Mesenchymal stem cell (in vitro differentiated cells and primary cell): Measurements from ENCODE around the gene MBLAC2.

Source experiments
- DNase-seq: peaks from one replicate; pipeline ENCODE4 v3.0.0-alpha.2; 2013
- H2AFZ ChIP-seq: one replicate; pipeline ENCODE4 v1.6.1; 2013; ENCODE audit warnings: low read depth, mild to moderate bottlenecking, control low read depth, inconsistent platforms, low read length, moderate library complexity
- H2AK5ac ChIP-seq: 2 replicates; pipeline ENCODE4 v1.6.1; 2013; ENCODE audit warnings: low read length, moderate library complexity, mild to moderate bottlenecking, inconsistent platforms; ENCODE audit not compliant: severe bottlenecking
- H2BK120ac ChIP-seq: one replicate; pipeline ENCODE4 v1.6.1; 2013; ENCODE audit warnings: low read depth, mild to moderate bottlenecking, inconsistent platforms, low read length, moderate library complexity
- H2BK12ac ChIP-seq, 2 experiments: one replicate each; pipeline ENCODE4 v1.6.1; 2013; ENCODE audit warnings: inconsistent platforms in 2 of 2, low read length in 2 of 2, mild to moderate bottlenecking in 2 of 2, moderate library complexity in 2 of 2, control low read depth in 1 of 2
- H2BK15ac ChIP-seq: one replicate; pipeline ENCODE4 v1.6.1; 2013; ENCODE audit warnings: mild to moderate bottlenecking, low read depth, inconsistent platforms; ENCODE audit not compliant: poor library complexity, severe bottlenecking
- H2BK5ac ChIP-seq: 2 replicates; pipeline ENCODE4 v1.6.1; 2013; ENCODE audit warnings: low read depth, mild to moderate bottlenecking, low read length, control low read depth, inconsistent platforms; ENCODE audit not compliant: poor library complexity, severe bottlenecking
- H3K14ac ChIP-seq, 2 experiments: one replicate each; pipeline ENCODE4 v1.6.1; 2013; ENCODE audit warnings: inconsistent platforms in 2 of 2, low read length in 2 of 2, control low read depth in 1 of 2, mild to moderate bottlenecking in 1 of 2, moderate library complexity in 1 of 2
- H3K18ac ChIP-seq, 2 experiments: one replicate each; pipeline ENCODE4 v1.6.1; 2013; ENCODE audit warnings: inconsistent platforms in 2 of 2, low read length in 2 of 2, control low read depth in 1 of 2, low read depth in 1 of 2, mild to moderate bottlenecking in 1 of 2
- H3K23ac ChIP-seq, 2 experiments: one replicate each; pipeline ENCODE4 v1.6.1; 2013; ENCODE audit warnings: inconsistent platforms in 2 of 2, low read length in 2 of 2, mild to moderate bottlenecking in 2 of 2, moderate library complexity in 2 of 2, control low read depth in 1 of 2
- H3K27ac ChIP-seq: 2 replicates; pipeline ENCODE4 v1.5.1; 2013; ENCODE audit warnings: mild to moderate bottlenecking, moderate library complexity, low read length, control low read depth, inconsistent platforms; ENCODE audit not compliant: poor library complexity, severe bottlenecking
- H3K27me3 ChIP-seq, 2 experiments: 2 replicates each; pipeline versions ENCODE4 v1.6.1 to v1.7.0; 2013; ENCODE audit warnings: low read length in 2 of 2, mild to moderate bottlenecking in 2 of 2, moderate library complexity in 2 of 2, control low read depth in 1 of 2, inconsistent platforms in 1 of 2; ENCODE audit not compliant: control insufficient read depth in 1 of 2, insufficient read depth in 1 of 2
- H3K36me3 ChIP-seq, 2 experiments: 2 replicates each; pipeline versions ENCODE4 v1.6.1 to v1.7.0; 2013; ENCODE audit warnings: low read length in 2 of 2, control low read depth in 1 of 2, inconsistent platforms in 1 of 2, low read depth in 1 of 2, mild to moderate bottlenecking in 1 of 2; ENCODE audit not compliant: insufficient read depth in 2 of 2, control insufficient read depth in 1 of 2
- H3K4ac ChIP-seq, 2 experiments: one replicate each; pipeline ENCODE4 v1.6.1; 2013; ENCODE audit warnings: inconsistent platforms in 2 of 2, low read length in 2 of 2, mild to moderate bottlenecking in 2 of 2, moderate library complexity in 2 of 2, control low read depth in 1 of 2, low read depth in 1 of 2
- H3K4me1 ChIP-seq: 2 replicates; pipeline ENCODE4 v1.6.1; 2013; ENCODE audit warnings: low read depth, low read length, control low read depth; ENCODE audit not compliant: control insufficient read depth, insufficient read depth
- H3K4me2 ChIP-seq: 2 replicates; pipeline ENCODE4 v1.6.1; 2013; ENCODE audit warnings: low read length, mild to moderate bottlenecking, inconsistent platforms; ENCODE audit not compliant: poor library complexity, severe bottlenecking
- H3K4me3 ChIP-seq, 2 experiments: 2 replicates each; pipeline versions ENCODE4 v1.5.1 to v1.7.0; 2013; ENCODE audit warnings: low read length in 2 of 2, mild to moderate bottlenecking in 2 of 2, control low read depth in 1 of 2, low read depth in 1 of 2; ENCODE audit not compliant: insufficient read depth in 1 of 2
- H3K79me1 ChIP-seq: replicated peaks from 2 replicates; pipeline ENCODE4 v1.6.1; 2013; ENCODE audit warnings: mild to moderate bottlenecking, control low read depth, low read length, inconsistent platforms; ENCODE audit not compliant: poor library complexity, severe bottlenecking
- H3K9ac ChIP-seq: 2 replicates; pipeline ENCODE4 v1.7.0; 2013; ENCODE audit warnings: mild to moderate bottlenecking, low read length, moderate library complexity
- H3K9me3 ChIP-seq: 2 replicates; pipeline ENCODE4 v1.7.0; 2013; ENCODE audit warnings: mild to moderate bottlenecking, low read length; ENCODE audit not compliant: control insufficient read depth
- H4K8ac ChIP-seq: one replicate; pipeline ENCODE4 v1.6.1; 2013; ENCODE audit warnings: inconsistent platforms, mild to moderate bottlenecking, low read length, moderate library complexity
- H4K91ac ChIP-seq: one replicate; pipeline ENCODE4 v1.6.1; 2013; ENCODE audit warnings: mild to moderate bottlenecking, low read length, inconsistent platforms
- WGBS: methylation state at CpG from one replicate; pipeline ENCODE4 v1.1.7; 2013; ENCODE audit warnings: mixed read lengths; 5-methylcytosine and 5-hydroxymethylcytosine counted together

Gene MBLAC2

GRCh38 chr5:90408571-90409317 lies 65.8 kb downstream of the MBLAC2 start:
- H3K36me3 ChIP-seq, result peaks cover 0 to 21% of the 10 kb centered on the region in 2 experiments
- no peak overlapping the region for H3K4ac ChIP-seq
- no peak overlapping the region for H2BK15ac ChIP-seq
- H3K79me1 ChIP-seq, result peaks cover 2% of the 10 kb centered on the region
- H3K9ac ChIP-seq, result peak overlapping the region; percentile 99
- no peak overlapping the region for H2BK12ac ChIP-seq
- peak overlapping the region; percentile 85 to 98 for H3K4me3 ChIP-seq
- peak overlapping the region; percentile 33 for H4K8ac ChIP-seq
- no peak overlapping the region for H2AFZ ChIP-seq
- no peak overlapping the region for H2BK120ac ChIP-seq
- no peak overlapping the region for H3K14ac ChIP-seq
- H2BK5ac ChIP-seq, result no peak overlapping the region
- peak overlapping the region; percentile 99 for H3K27ac ChIP-seq
- DNase-seq, result no peak
- no peak overlapping the region for H4K91ac ChIP-seq
- H3K4me2 ChIP-seq, result peak overlapping the region; percentile 92
- no peak overlapping the region for H3K23ac ChIP-seq
- WGBS, result 18% methylated on average over 12 of the region's 14 CpGs
- no peak overlapping the region for H3K18ac ChIP-seq
- no peaks in the 10 kb centered on the region for H3K4me1 ChIP-seq
- no peaks in the 10 kb centered on the region for H3K9me3 ChIP-seq
- no peak overlapping the region for H2AK5ac ChIP-seq
- H3K27me3 ChIP-seq, result no peaks in the 10 kb centered on the region
